B cell (primary cell): ENCODE measurements around the gene METTL17. TPM values are rescaled to one million over a fixed set of nuclear protein-coding genes. Genes with fewer than 3 reads are reported as not detected.

Source experiments
- ATAC-seq: fragments of 200-7000 bp; cut with Tn5 transposase; one replicate; pipeline ENCODE4 v1.10.0; 2021; ENCODE audit warnings: low read depth, mild to moderate bottlenecking, moderate number of reproducible peaks, moderate library complexity
- CTCF ChIA-PET: fragments of 350-600 bp; sonication (Branson Sonifier 250); formaldehyde crosslinking; loops from one replicate; lab custom pipeline; 2021; ENCODE audit warnings: antibody characterized with exemption, inconsistent platforms; lab: Charles Lee
- POLR2A ChIA-PET: fragments of 350-600 bp; sonication (Branson Sonifier 250); formaldehyde crosslinking; loops from one replicate; lab custom pipeline; 2021; ENCODE audit warnings: antibody characterized with exemption; lab: Charles Lee
- DNase-seq: peaks from one replicate; pipeline ENCODE4 v3.0.0; 2013
- H2AFZ ChIP-seq: 2 replicates; pipeline ENCODE4 v1.6.1; 2012; ENCODE audit warnings: mild to moderate bottlenecking, low read depth, low read length; ENCODE audit not compliant: insufficient read depth, poor library complexity, severe bottlenecking
- H3K27ac ChIP-seq, 2 donors: 1 replicate in 1 of 2; 2 replicates in 1 of 2; pipeline ENCODE4 v1.5.1; 2012 to 2013; ENCODE audit warnings: low read length in 2 of 2, mild to moderate bottlenecking in 2 of 2, moderate library complexity in 1 of 2
- H3K27me3 ChIP-seq, 4 experiments: fragments of 200-600 bp in 1 of 4; sonication (generic) in 1 of 4; replicated peaks in 1 of 4; 1 replicate in 2 of 4; 2 replicates in 2 of 4; pipeline versions ENCODE4 v1.6.1 to v1.7.0; 2013 to 2016; ENCODE audit warnings: low read length in 3 of 4, mild to moderate bottlenecking in 2 of 4, mixed read lengths in 1 of 4, moderate library complexity in 1 of 4; ENCODE audit not compliant: insufficient read depth in 4 of 4, control insufficient read depth in 3 of 4; ENCODE audit errors: control extremely low read depth in 1 of 4
- H3K36me3 ChIP-seq, 2 experiments: replicated peaks in 1 of 2; 1 replicate in 1 of 2; 2 replicates in 1 of 2; pipeline versions ENCODE4 v1.6.1 to v1.7.1; 2013; ENCODE audit warnings: low read length in 1 of 2; ENCODE audit not compliant: insufficient read depth in 2 of 2, control insufficient read depth in 1 of 2; ENCODE audit errors: control extremely low read depth in 1 of 2, extremely low read depth in 1 of 2
- H3K4me1 ChIP-seq, 2 donors: fragments of 200-600 bp in 1 of 2; sonication (generic) in 1 of 2; 1 replicate in 1 of 2; 2 replicates in 1 of 2; pipeline versions ENCODE4 v1.5.1 to v1.6.1; 2013 to 2017; ENCODE audit warnings: low read length in 2 of 2; ENCODE audit not compliant: control insufficient read depth in 2 of 2, insufficient read depth in 2 of 2
- H3K4me2 ChIP-seq: replicated peaks from 2 replicates; pipeline ENCODE3; 2012; ENCODE audit warnings: mild to moderate bottlenecking, low read depth, low read length; ENCODE audit not compliant: poor library complexity, severe bottlenecking
- H3K4me3 ChIP-seq, 5 experiments: fragments of 200-600 bp in 1 of 5; sonication (generic) in 1 of 5; 1 replicate in 3 of 5; 2 replicates in 2 of 5; pipeline versions ENCODE4 v1.5.1 to v1.7.0; 2011 to 2016; ENCODE audit warnings: low read length in 4 of 5, mild to moderate bottlenecking in 4 of 5, low read depth in 2 of 5, control low read depth in 1 of 5, moderate library complexity in 1 of 5; ENCODE audit not compliant: insufficient read depth in 1 of 5; ENCODE audit errors: control extremely low read depth in 1 of 5, extremely low read depth in 1 of 5
- H3K79me2 ChIP-seq: fragments of 200-600 bp; sonication (generic); one replicate; pipeline ENCODE4 v1.6.0; 2016; ENCODE audit warnings: low read length; ENCODE audit not compliant: control insufficient read depth, insufficient read depth
- H3K9ac ChIP-seq: fragments of 200-600 bp; sonication (generic); 2 replicates; pipeline ENCODE4 v1.6.1; 2017; ENCODE audit warnings: mild to moderate bottlenecking, low read length, moderate library complexity
- H3K9me3 ChIP-seq, 3 donors: one replicate each; pipeline versions ENCODE4 v1.6.1 to v1.7.1; 2013; ENCODE audit warnings: low read length in 2 of 3; ENCODE audit not compliant: control insufficient read depth in 2 of 3, insufficient read depth in 1 of 3; ENCODE audit errors: control extremely low read depth in 1 of 3
- H4K20me1 ChIP-seq: 2 replicates; pipeline ENCODE4 v1.6.0; 2012; ENCODE audit warnings: mild to moderate bottlenecking, low read length; ENCODE audit not compliant: insufficient read depth, control insufficient read depth, poor library complexity, severe bottlenecking
- H3K27ac Mint-ChIP-seq: one replicate; pipeline ENCODE4 v1.8.0; 2021; ENCODE audit warnings: mixed read lengths
- H3K27me3 Mint-ChIP-seq: one replicate; pipeline ENCODE4 v1.8.0; 2021; ENCODE audit warnings: mixed read lengths
- H3K4me1 Mint-ChIP-seq: one replicate; pipeline ENCODE4 v1.8.0; 2021; ENCODE audit warnings: mixed read lengths
- H3K4me3 Mint-ChIP-seq: one replicate; pipeline ENCODE4 v1.8.0; 2021; ENCODE audit warnings: mixed read lengths
- H3K9me3 Mint-ChIP-seq: one replicate; pipeline ENCODE4 v1.8.0; 2022; ENCODE audit warnings: mixed read lengths; ENCODE audit not compliant: insufficient read depth
- CTCF ChIP-seq: fragments of 200-600 bp; IDR thresholded peaks from one replicate; pipeline ENCODE4 v1.8.0; 2022; ENCODE audit warnings: antibody characterized with exemption, mild to moderate bottlenecking
- EZH2 ChIP-seq: IDR thresholded peaks from 2 replicates; pipeline ENCODE4 v1.6.1; 2012; ENCODE audit warnings: borderline replicate concordance, low read depth, mild to moderate bottlenecking, moderate library complexity, low read length; ENCODE audit not compliant: insufficient read depth, poor library complexity, severe bottlenecking
- WGBS: methylation state at CpG from one replicate; pipeline ENCODE4 v1.1.5; 2013; ENCODE audit warnings: missing lambda C conversion rate; ENCODE audit not compliant: insufficient coverage; 5-methylcytosine and 5-hydroxymethylcytosine counted together
- intact Hi-C: fragments of 100-400 bp; cut with micrococcal nuclease; formaldehyde crosslinking; loops from one replicate; pipeline ENCODE4 v1.10.0; 2022
- polyA plus RNA-seq: library from polyadenylated mRNA; depleted of rRNA; stranded (reverse); fragments of >200 nt; gene quantifications from 2 replicates; pipeline ENCODE4 v1.2.3, GENCODE V29; 2012
- total RNA-seq, 2 donors: library from RNA; stranded (reverse); fragments of 120-200 nt in 1 of 2; gene quantifications; 1 replicate in 1 of 2; 2 replicates in 1 of 2; pipeline versions ENCODE4 v1.2.3 to v1.2.4, GENCODE V29; 2013 to 2022

The METTL17 gene
- total and polyA plus RNA-seq, 2 donors (not counting 1 experiment from before 2014, with no cell fraction given): 116 to 201 TPM

DNA sequence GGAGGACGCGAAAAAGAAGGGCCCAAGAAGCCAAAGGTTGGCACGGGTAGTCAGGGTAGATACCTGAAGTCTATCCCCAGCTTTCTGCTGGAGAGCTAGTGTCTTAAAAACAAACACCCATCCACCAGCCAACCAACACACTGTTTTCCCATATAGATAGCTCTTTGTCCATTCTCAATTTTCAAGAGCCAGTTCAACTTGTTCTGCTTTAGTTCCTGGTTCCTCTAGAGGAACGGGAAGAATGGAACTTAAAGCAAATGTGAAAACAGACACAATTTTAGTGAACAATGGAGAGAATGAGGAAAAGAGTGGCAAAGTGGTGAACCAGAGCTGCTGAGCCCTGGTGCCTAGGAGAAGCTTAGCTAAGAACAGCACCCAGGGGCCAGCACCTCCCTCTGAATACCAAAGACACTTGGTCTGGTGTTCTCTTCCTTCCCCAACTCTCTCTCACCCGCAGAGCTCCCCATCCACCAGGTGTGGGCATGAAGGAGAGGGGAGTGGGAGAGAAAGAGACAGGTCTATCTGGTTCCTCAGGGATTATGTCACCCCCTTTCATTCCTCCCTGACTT is 31.3 kb downstream of the METTL17 start:
- Histone ChIP-seq H3K4me1 (peaks cover 12 to 23% of the 10 kb centered on the region in 2 donors), H3K36me3 (no peaks in the 10 kb centered on the region), H3K27ac (no peak overlapping the region), H3K79me2 (no peaks in the 10 kb centered on the region), H2AFZ (no peak overlapping the region), H3K4me3 (no peak overlapping the region), H3K27me3 (peaks cover 0 to 30% (median 8%) of the 10 kb centered on the region in 4 experiments), H4K20me1 (no peaks in the 10 kb centered on the region), H3K4me2 (no peak overlapping the region), H3K9ac (no peak overlapping the region), H3K9me3 (no peaks in the 10 kb centered on the region)
- 95% methylated on average over 4 of the region's 5 CpGs for WGBS
- ChIA-PET POLR2A (no interaction called here), CTCF (interaction anchor here (1.1 to 15.1 kb wide), 7 partner anchors 10 to 164 kb away, joined by 3 to 348 read pairs (median 6); partner anchors contain the start of genes TMEM253 and TPPP2)
- H3K4me3 Mint-ChIP-seq: no peak overlapping the region
- TF ChIP-seq CTCF (no peak), EZH2 (no peak)
- H3K9me3 Mint-ChIP-seq: no peaks in the 10 kb centered on the region
- peaks cover 23% of the 10 kb centered on the region for H3K27me3 Mint-ChIP-seq
- H3K4me1 Mint-ChIP-seq: peaks cover 19% of the 10 kb centered on the region
- no peak overlapping the region for H3K27ac Mint-ChIP-seq
- no peak for ATAC-seq
- DNase-seq: no peak
- intact Hi-C loops: no loop called here

DNA sequence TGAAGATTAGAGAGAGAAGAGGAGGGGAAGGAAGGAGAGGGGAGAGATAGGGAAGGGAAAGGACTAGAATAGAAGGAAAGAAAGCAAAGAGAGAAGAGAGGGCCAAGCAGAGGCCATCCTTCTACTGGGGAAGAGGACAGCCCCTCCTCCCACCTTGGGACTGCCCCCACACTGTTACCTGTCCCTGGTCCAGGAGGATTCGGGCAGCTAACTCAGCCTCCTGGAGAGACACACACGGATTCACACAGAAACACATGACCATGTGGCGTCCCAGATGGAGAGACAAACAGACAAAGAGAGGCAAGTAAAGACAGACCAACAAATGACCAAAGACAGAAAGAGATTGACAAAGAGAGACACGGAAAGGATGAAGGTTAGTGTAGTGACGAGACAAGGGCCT is 32.9 kb downstream of the METTL17 start:
- H4K20me1 ChIP-seq: no peaks in the 10 kb centered on the region
- no peak overlapping the region for H3K9ac ChIP-seq
- peaks cover 0 to 30% (median 8%) of the 10 kb centered on the region in 4 experiments for H3K27me3 ChIP-seq
- H3K4me1 Mint-ChIP-seq: peaks cover 19% of the 10 kb centered on the region
- H3K27ac Mint-ChIP-seq: no peak overlapping the region
- POLR2A ChIA-PET: no interaction called here
- no peaks in the 10 kb centered on the region for H3K9me3 Mint-ChIP-seq
- H3K4me3 Mint-ChIP-seq: peak overlapping the region; percentile 93
- DNase-seq: no peak
- H3K4me3 ChIP-seq: no peak overlapping the region
- H3K4me1 ChIP-seq: peaks cover 12 to 23% of the 10 kb centered on the region in 2 donors
- H3K27ac ChIP-seq: no peak overlapping the region
- no peaks in the 10 kb centered on the region for H3K79me2 ChIP-seq
- no peaks in the 10 kb centered on the region for H3K9me3 ChIP-seq
- 98% methylated on average over 5 of the region's 5 CpGs for WGBS
- H2AFZ ChIP-seq: no peak overlapping the region
- no peak overlapping the region for H3K4me2 ChIP-seq
- ATAC-seq: no peak
- no peak for TF ChIP-seq EZH2
- TF ChIP-seq CTCF: no peak
- H3K36me3 ChIP-seq: no peaks in the 10 kb centered on the region
- intact Hi-C loops: no loop called here
- peaks cover 19% of the 10 kb centered on the region for H3K27me3 Mint-ChIP-seq
- CTCF ChIA-PET: interaction anchor here (2.5 to 2.9 kb wide), 3 partner anchors 8 to 82 kb away, joined by 9 to 23 read pairs (median 14); no protein-coding TSS in a partner anchor
